Globus pallidus (tissue), 1 donor: ENCODE measurements around the gene CCND3.

ENCODE experiments used
- DNase-seq: peaks from one replicate; pipeline ENCODE4 v3.0.0-alpha.2; 2015; ENCODE audit warnings: low spot score

CCND3 gene

GRCh38 chr6:41921712-41921998, 20.0 kb downstream of the CCND3 start:
- DNase-seq, result no peak

- DNase-seq, result peak; percentile 95
Measured at GRCh38 chr6:41920921-41921711, 20.5 kb downstream of the CCND3 start, which contains the start of the genes BYSL and MED20. TSS of gene BYSL (plus strand) at chr6:41921499. CDS start at chr6:41921563, 64 bp downstream. TSS of gene MED20 (minus strand) at chr6:41921139. CDS start at chr6:41921018, 121 bp downstream.

- DNase-seq, result no peak
Measured at GRCh38 chr6:41917528-41917927, 24.1 kb downstream of the CCND3 start.

GRCh38 chr6:41914869-41915530, 26.6 kb downstream of the CCND3 start:
- no peak for DNase-seq

GRCh38 chr6:41914343-41914742, 27.3 kb downstream of the CCND3 start:
- no peak for DNase-seq

GRCh38 chr6:41909727-41910126, 31.9 kb downstream of the CCND3 start:
- no peak for DNase-seq

GRCh38 chr6:41901882-41902519, 39.6 kb downstream of the CCND3 start:
- no peak for DNase-seq

GRCh38 chr6:41900861-41901260, 40.7 kb downstream of the CCND3 start:
- DNase-seq, result no peak

- no peak for DNase-seq
Measured at GRCh38 chr6:41896281-41896680, 45.3 kb downstream of the CCND3 start.

GRCh38 chr6:41895300-41896233, 46.0 kb downstream of the CCND3 start, which contains the start of gene USP49:
TSS of gene USP49 (minus strand) at chr6:41895375. CDS start at chr6:41806983, 88,392 bp downstream.
- peak; percentile 89 for DNase-seq

GRCh38 chr6:41894366-41895299, 47.0 kb downstream of the CCND3 start:
- DNase-seq, result no peak

- DNase-seq, result no peak
Measured at GRCh38 chr6:41892921-41893564, 48.6 kb downstream of the CCND3 start.

- no peak for DNase-seq
Measured at GRCh38 chr6:41887331-41887751, 54.3 kb downstream of the CCND3 start.

- no peak for DNase-seq
Measured at GRCh38 chr6:41885930-41886329, 55.7 kb downstream of the CCND3 start.

GRCh38 chr6:41884957-41885356, 56.7 kb downstream of the CCND3 start:
- DNase-seq, result no peak
